Body of pancreas (tissue), 4 donors: ENCODE results near the gene RASIP1. TPM values are rescaled to one million over a fixed set of nuclear protein-coding genes. Genes with fewer than 3 reads are reported as not detected.
A peak's percentile ranks its signal among the peaks of the same experiment; 100 is the strongest.
"Not testable (repeated sequence)": the region's sequence is repeated elsewhere in the genome, so short reads cannot be mapped to it uniquely, and the experiment has no call there.

Experiments
- ATAC-seq: fragments of 150-250 bp; one replicate; pipeline ENCODE4 v1.9.1; 2016
- DNase-seq, 4 donors: peaks; one replicate each; pipeline ENCODE4 v3.0.0-alpha.2; 2019
- H3K27ac ChIP-seq, 4 donors: fragments of 200-600 bp; sonication (generic); 1 replicate in 3 of 4; 2 replicates in 1 of 4; pipeline versions ENCODE4 v1.5.1 to v1.6.1; 2016 to 2019; ENCODE audit warnings: mild to moderate bottlenecking in 1 of 4, mixed read lengths in 1 of 4, moderate library complexity in 1 of 4
- H3K27me3 ChIP-seq, 2 donors: fragments of 200-600 bp; sonication (generic); one replicate each; pipeline ENCODE4 v1.6.0; 2016; ENCODE audit warnings: mild to moderate bottlenecking in 1 of 2
- H3K36me3 ChIP-seq, 2 donors: fragments of 200-600 bp; sonication (generic); replicated peaks in 1 of 2; 2 replicates each; pipeline ENCODE4 v1.5.1; 2016; ENCODE audit warnings: low read depth in 2 of 2; ENCODE audit not compliant: insufficient read depth in 1 of 2
- H3K4me1 ChIP-seq: fragments of 200-600 bp; sonication (generic); one replicate; pipeline ENCODE4 v1.6.0; 2016
- H3K4me3 ChIP-seq, 2 donors: fragments of 200-600 bp; sonication (generic); 1 replicate in 1 of 2; 2 replicates in 1 of 2; pipeline ENCODE4 v1.5.1; 2016 to 2019
- H3K9me3 ChIP-seq, 3 donors: fragments of 200-600 bp; sonication (generic); 1 replicate in 2 of 3; 2 replicates in 1 of 3; pipeline ENCODE4 v1.5.1; 2016
- CTCF ChIP-seq, 7 experiments: fragments of 450-650 bp in 4 of 7; fragments of 200-600 bp in 3 of 7; sonication (generic) in 3 of 7; IDR thresholded peaks; one replicate each; pipeline ENCODE4 v1.5.1; 2016 to 2019; ENCODE audit warnings: antibody characterized with exemption in 7 of 7
- POLR2A ChIP-seq, 3 donors: fragments of 450-650 bp; IDR thresholded peaks; one replicate each; pipeline ENCODE4 v1.6.1; 2016; ENCODE audit warnings: antibody characterized with exemption in 3 of 3, mild to moderate bottlenecking in 2 of 3
- WGBS, 2 donors: methylation state at CpG; one replicate each; pipeline ENCODE4 v1.1.5; 2017; 5-methylcytosine and 5-hydroxymethylcytosine counted together
- intact Hi-C: fragments of 100-400 bp; cut with DNase I; formaldehyde crosslinking; loops from one replicate; pipeline ENCODE4 v1.15.1; 2023
- total RNA-seq, 2 donors: library from RNA; depleted of rRNA; stranded (reverse); fragments of >200 nt; gene quantifications; one replicate each; pipeline ENCODE4 v1.1.0, GENCODE V29; 2016

The RASIP1 gene
- total RNA-seq, 2 donors from 2014 or later: 14.5 to 60.0 TPM

DNA sequence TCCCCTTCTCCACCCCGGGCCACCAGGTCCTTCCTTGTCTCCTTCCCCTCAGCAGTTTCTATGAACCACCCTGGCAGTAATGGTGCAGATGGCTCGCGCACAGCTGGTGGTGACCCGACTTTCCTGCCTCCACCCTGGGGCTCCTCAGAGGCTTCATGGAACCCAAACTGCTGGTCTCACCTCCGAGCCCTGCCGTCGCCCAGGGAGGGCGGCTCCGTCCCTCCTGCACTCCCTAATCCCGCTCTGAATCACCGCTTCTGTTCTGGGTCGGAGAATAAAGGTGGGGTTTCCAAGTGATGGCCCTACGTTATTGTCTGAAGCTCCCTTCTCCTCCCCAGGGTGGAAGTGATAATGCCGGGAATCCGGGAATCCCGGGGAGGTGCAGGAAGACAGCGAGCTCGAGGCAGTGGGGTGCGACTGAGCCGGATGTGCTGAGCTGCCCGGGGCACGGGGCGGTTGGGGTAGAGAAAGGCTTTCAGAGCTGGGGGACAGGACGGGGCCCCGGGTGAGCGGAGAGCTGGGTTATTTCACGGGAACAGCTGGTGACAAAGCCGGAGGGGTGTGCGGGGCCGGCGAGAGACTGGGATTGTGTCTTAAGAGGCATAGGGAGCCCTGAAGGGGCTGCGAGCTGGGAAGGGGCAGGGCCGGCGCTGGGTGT is 43.9 kb downstream of the RASIP1 start:
- Histone ChIP-seq H3K4me3 (peak overlapping the region in 1 of 2 donors; percentile 19), H3K27ac (peak overlapping the region; percentile 56 to 84 (median 72)), H3K4me1 (peaks cover 26% of the 10 kb centered on the region), H3K27me3 (no peaks in the 10 kb centered on the region), H3K9me3 (no peaks in the 10 kb centered on the region), H3K36me3 (no peaks in the 10 kb centered on the region)
- peak in 2 of 3 donors; percentile 37 to 57 for TF ChIP-seq POLR2A (IDR thresholded peaks at IDR 0.05)
- no peak for TF ChIP-seq CTCF (IDR thresholded peaks at IDR 0.05)
- DNase-seq: peak; percentile 38 to 47 (median 42)
- 2 to 10% methylated on average over 32 of the region's 34 CpGs for WGBS, 2 donors
- intact Hi-C loops: no loop called here
- peak; percentile 69 for ATAC-seq

GRCh38 chr19:48695743-48696352 is 44.6 kb downstream of the RASIP1 start, which contains the start of gene FUT2:
TSS of gene FUT2 (plus strand) at chr19:48695971. CDS start at chr19:48702957, 6,986 bp downstream.
- Histone ChIP-seq H3K27me3 (no peaks in the 10 kb centered on the region), H3K9me3 (no peaks in the 10 kb centered on the region), H3K4me3 (peak within 1 kb of the TSS in 1 of 2 donors; percentile 19), H3K4me1 (peaks cover 26% of the 10 kb centered on the region), H3K36me3 (no peaks in the 10 kb centered on the region), H3K27ac (peak within 1 kb of the TSS; percentile 56 to 84 (median 72))
- TF ChIP-seq POLR2A (IDR thresholded peaks at IDR 0.05) (peak; percentile 68 to 87 (median 76)), CTCF (IDR thresholded peaks at IDR 0.05) (no peak)
- intact Hi-C loops: no loop called here
- DNase-seq: peak; percentile 79 to 90 (median 88)
- WGBS, 2 donors: 0 to 18% methylated on average over 2 to 16 of the region's 16 CpGs
- peak; percentile 93 for ATAC-seq

DNA sequence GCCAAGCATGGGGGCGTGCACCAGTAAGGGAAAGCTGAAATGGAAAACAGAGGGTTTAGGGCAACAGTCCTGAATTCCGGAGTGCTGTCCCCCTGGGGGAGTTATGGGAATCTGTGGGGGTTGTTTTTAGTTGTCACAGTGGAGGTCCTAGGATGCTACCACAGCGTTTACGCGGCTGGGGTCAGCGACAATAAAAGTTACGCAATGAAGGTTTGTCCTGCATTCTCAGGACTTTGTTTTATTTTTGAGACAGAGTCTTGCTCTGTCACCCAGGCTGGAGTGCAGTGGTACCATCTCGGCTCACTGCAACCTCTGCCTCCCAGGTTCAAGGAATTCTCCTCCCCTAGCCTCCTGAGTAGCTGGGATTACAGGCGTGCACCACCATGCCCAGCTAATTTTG is 46.8 kb downstream of the RASIP1 start:
- ATAC-seq, H3K4me3 ChIP-seq, H3K27me3 ChIP-seq, H3K9me3 ChIP-seq, intact Hi-C loops, DNase-seq, H3K36me3 ChIP-seq, H3K27ac ChIP-seq: not testable (repeated sequence)
- peaks cover 33% of the 10 kb centered on the region for H3K4me1 ChIP-seq
- 93 to 94% methylated on average over 9 of the region's 9 CpGs for WGBS, 2 donors

DNA sequence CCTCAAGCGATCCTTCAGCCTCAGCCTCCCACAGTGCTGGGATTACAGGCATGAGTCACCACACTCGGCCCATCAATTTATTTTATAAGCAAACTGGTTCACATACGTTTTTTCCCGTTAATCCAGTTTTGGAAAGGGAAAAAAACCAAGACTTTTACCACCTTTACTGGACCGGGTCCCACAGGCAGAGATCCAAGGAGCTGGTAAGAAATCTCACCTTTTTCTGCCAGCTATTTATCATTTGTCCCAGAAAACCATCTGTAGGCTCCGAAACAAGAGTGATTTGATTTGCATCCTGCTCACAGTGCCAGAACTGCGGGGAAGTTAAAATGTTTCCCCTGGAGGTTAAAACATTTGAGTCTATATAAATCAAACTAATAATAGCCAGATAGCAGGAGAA is 51.0 kb downstream of the RASIP1 start:
- Histone ChIP-seq H3K4me1 (peaks cover 11% of the 10 kb centered on the region), H3K27me3 (no peaks in the 10 kb centered on the region), H3K4me3 (no peak overlapping the region), H3K27ac (peak overlapping the region in 1 of 4 donors; percentile 47), H3K36me3 (no peaks in the 10 kb centered on the region), H3K9me3 (no peaks in the 10 kb centered on the region)
- WGBS, 2 donors: 16 to 27% methylated on average over 7 of the region's 7 CpGs
- ATAC-seq (peak; percentile 51), DNase-seq (peak in 3 of 4 donors; percentile 57 to 80 (median 58))
- intact Hi-C loops: no loop called here
- no peak for TF ChIP-seq POLR2A (IDR thresholded peaks at IDR 0.05)
- no peak for TF ChIP-seq CTCF (IDR thresholded peaks at IDR 0.05)

GRCh38 chr19:48687776-48688175 is 52.6 kb downstream of the RASIP1 start:
- 86 to 100% methylated on average over 3 of the region's 3 CpGs for WGBS, 2 donors
- Histone ChIP-seq H3K4me3 (no peak overlapping the region), H3K9me3 (no peaks in the 10 kb centered on the region), H3K27ac (no peak overlapping the region), H3K36me3 (no peaks in the 10 kb centered on the region), H3K4me1 (peaks cover 15% of the 10 kb centered on the region), H3K27me3 (no peaks in the 10 kb centered on the region)
- no peak for DNase-seq
- intact Hi-C loops: no loop called here
- no peak for ATAC-seq
- TF ChIP-seq CTCF (IDR thresholded peaks at IDR 0.05) (no peak), POLR2A (IDR thresholded peaks at IDR 0.05) (no peak)

DNA sequence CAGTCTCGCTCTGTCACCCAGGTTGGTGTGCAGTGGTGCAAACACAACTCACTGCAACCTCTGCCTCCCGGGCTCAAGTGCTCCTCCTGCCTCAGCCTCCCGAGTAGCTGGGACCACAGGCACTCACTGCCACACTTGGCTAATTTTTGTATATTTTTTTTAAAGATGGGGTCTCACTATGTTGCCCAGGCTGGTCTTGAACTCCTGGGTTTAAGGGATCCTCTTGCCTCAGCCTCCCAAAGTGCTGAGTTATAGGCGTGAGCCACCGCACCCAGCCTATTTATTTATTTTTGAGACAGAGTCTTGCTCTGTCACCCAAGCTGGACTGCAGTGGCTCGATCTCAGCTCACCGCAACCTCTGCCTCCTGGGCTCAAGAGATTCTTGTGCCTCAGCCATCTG is 53.8 kb downstream of the RASIP1 start:
- WGBS, 2 donors: 94 to 97% methylated on average over 7 of the region's 7 CpGs
- H3K4me1 ChIP-seq: peaks cover 15% of the 10 kb centered on the region
- H3K4me3 ChIP-seq, ATAC-seq, intact Hi-C loops, H3K27ac ChIP-seq, H3K9me3 ChIP-seq, DNase-seq, H3K36me3 ChIP-seq, H3K27me3 ChIP-seq: not testable (repeated sequence)
